ENCODE data around the gene RAB4A. TPM values are rescaled to one million over a fixed set of nuclear protein-coding genes. Genes with fewer than 3 reads are reported as not detected.

RAB4A gene
- total RNA-seq, 1 donor = 20.7 TPM

Other genes with a start within 250 kb of the RAB4A start
- gene CCSAP, start 71.9 kb downstream of the RAB4A start, total RNA-seq = 3.0 TPM
- not detected for gene ACTA1, start 163.0 kb downstream of the RAB4A start, total RNA-seq
- 37.2 TPM for gene NUP133, start 237.2 kb downstream of the RAB4A start, total RNA-seq